Measurements from ENCODE around the gene PGPEP1.
"Not testable (repeated sequence)": the region's sequence is repeated elsewhere in the genome, so short reads cannot be mapped to it uniquely, and the experiment has no call there.

PGPEP1 gene

GRCh38 chr19:18332917-18333530, 7.4 kb upstream of the PGPEP1 start:
- DNase-seq (ENCODE audit: low read depth), result no peak

- no peak for DNase-seq (ENCODE audit: low read depth)
Measured at GRCh38 chr19:18333680-18334079, 6.7 kb upstream of the PGPEP1 start.

GRCh38 chr19:18336121-18336520, 4.3 kb upstream of the PGPEP1 start:
- no peak for DNase-seq (ENCODE audit: low read depth)

- DNase-seq (ENCODE audit: low read depth), result no peak
Measured at GRCh38 chr19:18338541-18338940, 1.9 kb upstream of the PGPEP1 start.

GRCh38 chr19:18339723-18340122, 675 bp upstream of the PGPEP1 start:
- DNase-seq (ENCODE audit: low read depth), result no peak

GRCh38 chr19:18340990-18341868, 831 bp downstream of the PGPEP1 start:
- no peak for DNase-seq (ENCODE audit: low read depth)

- DNase-seq (ENCODE audit: low read depth), result no peak
Measured at GRCh38 chr19:18342090-18342632, 1.8 kb downstream of the PGPEP1 start.

GRCh38 chr19:18344582-18344950, 4.2 kb downstream of the PGPEP1 start:
- DNase-seq (ENCODE audit: low read depth), result no peak

- DNase-seq (ENCODE audit: low read depth), result no peak
Measured at GRCh38 chr19:18345296-18345695, 4.9 kb downstream of the PGPEP1 start.

GRCh38 chr19:18346091-18346490, 5.7 kb downstream of the PGPEP1 start:
- no peak for DNase-seq (ENCODE audit: low read depth)

- no peak for DNase-seq (ENCODE audit: low read depth)
Measured at GRCh38 chr19:18348171-18348570, 7.8 kb downstream of the PGPEP1 start.

- not testable (repeated sequence) for DNase-seq (ENCODE audit: low read depth)
Measured at GRCh38 chr19:18348818-18349339, 8.5 kb downstream of the PGPEP1 start.

GRCh38 chr19:18349524-18350128, 9.2 kb downstream of the PGPEP1 start:
- DNase-seq (ENCODE audit: low read depth), result no peak

GRCh38 chr19:18350490-18350889, 10.1 kb downstream of the PGPEP1 start:
- no peak for DNase-seq (ENCODE audit: low read depth)

GRCh38 chr19:18351544-18351943, 11.1 kb downstream of the PGPEP1 start:
- no peak for DNase-seq (ENCODE audit: low read depth)

- DNase-seq (ENCODE audit: low read depth), result no peak
Measured at GRCh38 chr19:18353378-18354005, 13.1 kb downstream of the PGPEP1 start.

- DNase-seq (ENCODE audit: low read depth), result not testable (repeated sequence)
Measured at GRCh38 chr19:18354743-18355142, 14.3 kb downstream of the PGPEP1 start.

- no peak for DNase-seq (ENCODE audit: low read depth)
Measured at GRCh38 chr19:18357041-18357440, 16.6 kb downstream of the PGPEP1 start.

GRCh38 chr19:18361646-18362045, 21.2 kb downstream of the PGPEP1 start:
- DNase-seq (ENCODE audit: low read depth), result no peak

- no peak for DNase-seq (ENCODE audit: low read depth)
Measured at GRCh38 chr19:18362934-18363542, 22.6 kb downstream of the PGPEP1 start.

GRCh38 chr19:18363787-18364186, 23.4 kb downstream of the PGPEP1 start:
- no peak for DNase-seq (ENCODE audit: low read depth)

All from CMK (cell line).